Mucosa of stomach (tissue), 1 donor: ENCODE results near the gene PRKAG3.

Source experiments
- H3K27me3 ChIP-seq: one replicate; pipeline ENCODE4 v1.7.0; 2013; ENCODE audit warnings: mild to moderate bottlenecking, low read length; ENCODE audit not compliant: control insufficient read depth, insufficient read depth
- H3K36me3 ChIP-seq: one replicate; pipeline ENCODE4 v1.7.0; 2013; ENCODE audit warnings: low read length; ENCODE audit not compliant: control insufficient read depth, insufficient read depth
- H3K4me1 ChIP-seq: one replicate; pipeline ENCODE4 v1.7.0; 2013; ENCODE audit warnings: mild to moderate bottlenecking, low read length; ENCODE audit not compliant: control insufficient read depth, insufficient read depth
- H3K4me3 ChIP-seq: one replicate; pipeline ENCODE4 v1.7.0; 2013; ENCODE audit warnings: low read length
- H3K9ac ChIP-seq: one replicate; pipeline ENCODE4 v1.7.0; 2013; ENCODE audit warnings: mild to moderate bottlenecking, low read length, moderate library complexity
- H3K9me3 ChIP-seq: one replicate; pipeline ENCODE4 v1.7.0; 2013; ENCODE audit warnings: mild to moderate bottlenecking, low read length, moderate library complexity; ENCODE audit not compliant: control insufficient read depth
- donor health status: Pancreatic carcinoma.

The PRKAG3 gene

DNA sequence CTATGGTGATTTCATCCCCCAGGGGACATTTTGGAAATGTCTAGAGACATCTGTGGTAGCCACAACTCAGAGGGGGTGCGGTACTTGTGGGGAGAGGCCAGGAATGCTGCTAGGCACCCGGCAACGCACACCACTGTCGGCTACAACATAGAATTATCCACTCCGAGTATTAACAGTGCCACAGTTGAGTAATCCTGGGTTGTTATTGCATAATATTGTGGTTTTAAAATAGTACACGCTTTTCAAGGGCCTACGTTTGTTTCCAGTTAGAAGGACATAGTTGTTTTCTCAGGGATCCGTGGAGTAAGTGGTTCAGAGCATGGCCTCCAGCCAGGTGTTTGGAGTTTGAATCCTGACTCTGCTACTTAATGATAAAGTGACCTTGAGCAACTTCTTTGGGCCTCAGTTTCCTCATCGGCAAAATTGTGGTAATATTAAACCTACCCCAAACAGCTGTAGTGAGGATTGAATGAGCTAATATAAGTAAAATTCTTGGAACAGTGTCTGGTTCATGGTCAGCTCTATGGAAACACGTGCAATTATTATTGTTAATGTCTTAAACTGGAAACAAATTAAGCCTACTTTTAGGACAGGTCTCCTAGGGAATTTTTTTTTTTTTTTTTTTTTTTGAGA, 25.1 kb downstream of the PRKAG3 start:
- Histone ChIP-seq H3K9me3 (no peaks in the 10 kb centered on the region), H3K4me3 (no peak overlapping the region)

DNA sequence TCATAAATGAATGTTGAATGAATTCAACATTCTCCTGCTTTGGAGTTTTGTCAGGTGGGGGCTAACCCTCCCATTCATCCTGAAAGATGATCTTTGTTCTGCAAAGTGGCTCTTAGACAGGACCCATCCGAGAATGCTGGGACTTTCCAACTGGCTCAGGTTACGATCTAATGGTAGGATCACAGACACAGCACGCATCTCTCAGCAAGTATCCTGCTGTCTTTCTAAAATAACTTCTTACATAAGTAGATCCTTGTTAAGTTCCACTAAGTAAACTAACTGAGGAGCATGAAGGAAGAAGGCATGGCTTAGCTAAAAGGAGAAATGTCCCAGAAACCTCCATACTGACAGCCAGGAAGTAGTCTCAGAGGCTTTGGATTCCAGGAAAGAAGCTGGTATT, 26.0 kb downstream of the PRKAG3 start:
- no peak overlapping the region for H3K4me3 ChIP-seq
- H3K9ac ChIP-seq, result no peak overlapping the region
- no peaks in the 10 kb centered on the region for H3K36me3 ChIP-seq
- peaks cover 12% of the 10 kb centered on the region for H3K4me1 ChIP-seq
- H3K27me3 ChIP-seq, result no peaks in the 10 kb centered on the region
- no peaks in the 10 kb centered on the region for H3K9me3 ChIP-seq

More for the DNA sequence above, 25.1 kb downstream of the PRKAG3 start:
- Histone ChIP-seq H3K36me3 (no peaks in the 10 kb centered on the region), H3K27me3 (no peaks in the 10 kb centered on the region), H3K4me1 (peaks cover 12% of the 10 kb centered on the region), H3K9ac (no peak overlapping the region)

- Histone ChIP-seq H3K27me3 (no peaks in the 10 kb centered on the region), H3K4me3 (no peak overlapping the region), H3K36me3 (no peaks in the 10 kb centered on the region), H3K4me1 (peaks cover 12% of the 10 kb centered on the region), H3K9me3 (no peaks in the 10 kb centered on the region), H3K9ac (no peak overlapping the region)
Observed at GRCh38 chr2:218804817-218805216, 26.8 kb downstream of the PRKAG3 start.

DNA sequence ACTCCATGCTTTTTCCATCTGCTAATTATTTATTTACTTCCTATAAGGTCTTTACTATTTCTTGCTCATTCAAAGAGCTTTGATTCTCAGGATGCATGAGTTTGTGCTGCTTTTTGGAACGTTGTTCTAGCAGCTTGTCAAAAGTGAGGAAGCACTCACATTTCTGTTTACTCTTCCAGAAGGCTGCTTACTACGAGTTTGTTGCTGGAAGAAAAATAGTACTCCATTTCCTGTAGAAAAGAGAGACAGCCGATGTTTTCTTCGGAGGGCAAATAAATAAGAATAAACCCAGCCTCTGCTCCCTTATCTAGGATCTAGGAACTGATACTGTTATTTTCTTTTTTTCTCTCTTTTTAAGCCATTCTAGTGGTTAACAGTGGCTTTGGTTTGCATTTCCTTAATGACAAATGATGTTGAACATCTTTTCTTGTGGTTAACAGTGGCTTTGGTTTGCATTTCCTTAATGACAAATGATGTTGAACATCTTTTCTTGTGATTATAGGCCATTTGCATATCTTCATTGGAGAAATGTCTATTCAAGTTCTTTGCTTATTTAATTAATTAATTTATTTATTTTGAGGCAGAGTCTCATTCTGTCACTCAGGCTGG, 29.1 kb downstream of the PRKAG3 start:
- no peaks in the 10 kb centered on the region for H3K36me3 ChIP-seq
- H3K9me3 ChIP-seq, result no peaks in the 10 kb centered on the region
- no peak overlapping the region for H3K9ac ChIP-seq
- H3K4me1 ChIP-seq, result peaks cover 20% of the 10 kb centered on the region
- no peaks in the 10 kb centered on the region for H3K27me3 ChIP-seq
- H3K4me3 ChIP-seq, result no peak overlapping the region

DNA sequence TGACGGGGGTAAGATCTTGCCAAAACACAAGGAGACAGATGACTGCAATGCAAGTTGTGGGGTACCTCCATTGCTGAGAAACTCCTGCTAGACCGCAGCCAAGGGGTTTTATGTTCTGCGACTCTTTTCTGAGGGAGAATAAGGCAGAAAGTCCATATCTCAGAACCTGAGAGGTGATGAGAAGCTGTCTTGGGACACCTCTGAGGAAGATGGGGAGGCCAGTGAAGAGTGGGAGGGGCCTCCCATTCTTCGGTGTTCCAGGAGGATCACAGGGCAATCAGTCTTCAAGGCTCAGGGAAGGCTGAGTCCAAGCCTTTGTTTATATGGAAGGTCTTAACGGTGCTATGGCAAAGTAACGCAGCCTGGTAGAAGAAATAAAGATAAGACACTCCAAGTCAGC, 31.6 kb downstream of the PRKAG3 start:
- Histone ChIP-seq H3K9me3 (no peaks in the 10 kb centered on the region), H3K4me1 (peaks cover 12% of the 10 kb centered on the region), H3K27me3 (no peaks in the 10 kb centered on the region), H3K36me3 (no peaks in the 10 kb centered on the region), H3K4me3 (no peak overlapping the region), H3K9ac (no peak overlapping the region)

- Histone ChIP-seq H3K9me3 (no peaks in the 10 kb centered on the region), H3K9ac (no peak overlapping the region), H3K4me3 (no peak overlapping the region), H3K27me3 (no peaks in the 10 kb centered on the region), H3K36me3 (no peaks in the 10 kb centered on the region), H3K4me1 (peaks cover 12% of the 10 kb centered on the region)
Observed at GRCh38 chr2:218798767-218799504, 32.7 kb downstream of the PRKAG3 start.

DNA sequence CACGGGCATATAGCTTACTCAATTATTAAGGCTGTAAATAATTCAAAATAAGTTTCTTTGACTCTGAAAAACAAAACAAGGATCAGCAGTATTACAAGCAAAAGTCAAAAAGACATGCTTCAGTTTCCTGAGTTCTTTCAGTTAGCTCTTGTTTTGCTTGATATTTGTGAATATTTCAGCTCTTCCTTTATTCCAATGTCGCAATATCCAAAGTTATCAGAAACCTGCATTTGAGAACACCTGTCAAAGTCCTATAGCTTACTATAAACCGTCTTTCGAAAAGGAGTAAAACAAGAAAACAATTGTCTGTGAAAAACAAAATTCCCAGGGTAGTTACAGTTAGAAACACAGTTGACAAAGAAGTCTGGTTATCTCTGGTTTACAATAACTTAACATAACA, 34.9 kb downstream of the PRKAG3 start:
- H3K9me3 ChIP-seq, result no peaks in the 10 kb centered on the region
- no peak overlapping the region for H3K9ac ChIP-seq
- no peaks in the 10 kb centered on the region for H3K36me3 ChIP-seq
- H3K4me3 ChIP-seq, result no peak overlapping the region
- peaks cover 12% of the 10 kb centered on the region for H3K4me1 ChIP-seq
- no peaks in the 10 kb centered on the region for H3K27me3 ChIP-seq

GRCh38 chr2:218792433-218792832, 39.2 kb downstream of the PRKAG3 start:
- H3K27me3 ChIP-seq, result no peaks in the 10 kb centered on the region
- H3K9me3 ChIP-seq, result no peaks in the 10 kb centered on the region
- H3K36me3 ChIP-seq, result no peaks in the 10 kb centered on the region
- H3K4me1 ChIP-seq, result peaks cover 4% of the 10 kb centered on the region
- no peak overlapping the region for H3K4me3 ChIP-seq
- H3K9ac ChIP-seq, result no peak overlapping the region

DNA sequence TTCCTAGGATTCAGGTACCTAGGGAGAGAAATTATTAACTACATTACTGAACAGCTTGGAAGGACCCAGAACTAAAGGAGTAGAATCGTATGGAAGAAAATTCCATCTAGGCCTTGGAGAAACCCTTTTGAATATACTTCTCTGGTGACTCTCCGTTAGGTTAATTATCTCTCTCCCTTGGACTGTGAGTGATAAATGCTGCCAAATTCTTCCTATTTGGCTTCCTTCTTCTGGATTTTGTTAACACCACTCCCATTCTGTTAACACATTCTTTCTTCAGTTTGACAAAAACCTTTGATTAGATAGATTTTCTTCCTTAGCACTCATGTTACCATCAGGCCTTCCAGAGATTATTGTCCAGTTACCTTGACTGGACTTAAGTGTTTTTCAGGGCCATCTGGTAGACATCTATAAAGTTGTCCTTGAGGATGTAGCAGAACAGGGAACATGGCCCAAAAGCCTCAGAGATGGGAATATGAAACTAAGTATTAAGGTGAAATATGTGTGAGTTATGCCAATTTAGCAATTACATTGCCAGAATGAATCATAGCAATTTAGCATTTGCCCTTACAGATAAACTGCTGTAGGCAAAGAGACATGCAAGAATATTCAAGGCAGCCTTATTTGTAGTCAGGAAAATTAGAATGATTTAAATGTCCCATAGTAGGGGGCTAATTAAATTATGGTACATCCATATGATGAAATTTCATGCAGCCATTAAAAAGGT, 42.9 kb downstream of the PRKAG3 start:
- Histone ChIP-seq H3K9me3 (no peaks in the 10 kb centered on the region), H3K4me3 (no peak overlapping the region), H3K4me1 (peaks cover 5% of the 10 kb centered on the region), H3K9ac (no peak overlapping the region), H3K36me3 (no peaks in the 10 kb centered on the region), H3K27me3 (no peaks in the 10 kb centered on the region)

DNA sequence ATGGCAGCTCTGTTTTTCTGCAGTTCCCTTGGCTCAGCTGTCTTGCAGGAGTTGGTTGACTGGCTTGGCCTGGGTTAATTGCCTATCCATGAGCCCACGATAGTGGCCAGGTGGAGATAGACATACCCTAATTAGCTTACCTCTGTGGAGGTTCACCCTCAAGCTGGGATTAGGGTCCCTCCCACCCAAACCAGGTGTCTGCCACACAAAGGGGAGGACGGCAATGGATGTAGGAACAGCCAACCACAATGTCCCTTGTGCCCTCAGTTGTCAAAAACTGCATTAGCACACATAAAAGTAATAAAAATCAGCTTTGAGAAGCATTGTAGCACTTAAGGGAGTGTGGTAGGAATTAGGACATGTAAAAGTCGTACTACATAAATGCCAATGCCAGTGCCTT, 45.5 kb downstream of the PRKAG3 start:
- no peaks in the 10 kb centered on the region for H3K36me3 ChIP-seq

GRCh38 chr2:218785103-218785502, 46.5 kb downstream of the PRKAG3 start:
- Histone ChIP-seq H3K4me3 (no peak overlapping the region), H3K4me1 (peaks cover 21% of the 10 kb centered on the region), H3K36me3 (no peaks in the 10 kb centered on the region), H3K9me3 (no peaks in the 10 kb centered on the region), H3K9ac (no peak overlapping the region), H3K27me3 (peaks cover 18% of the 10 kb centered on the region)

More for the DNA sequence above, 45.5 kb downstream of the PRKAG3 start:
- Histone ChIP-seq H3K4me3 (no peak overlapping the region), H3K27me3 (peaks cover 18% of the 10 kb centered on the region), H3K9me3 (no peaks in the 10 kb centered on the region), H3K9ac (no peak overlapping the region), H3K4me1 (peaks cover 13% of the 10 kb centered on the region)

DNA sequence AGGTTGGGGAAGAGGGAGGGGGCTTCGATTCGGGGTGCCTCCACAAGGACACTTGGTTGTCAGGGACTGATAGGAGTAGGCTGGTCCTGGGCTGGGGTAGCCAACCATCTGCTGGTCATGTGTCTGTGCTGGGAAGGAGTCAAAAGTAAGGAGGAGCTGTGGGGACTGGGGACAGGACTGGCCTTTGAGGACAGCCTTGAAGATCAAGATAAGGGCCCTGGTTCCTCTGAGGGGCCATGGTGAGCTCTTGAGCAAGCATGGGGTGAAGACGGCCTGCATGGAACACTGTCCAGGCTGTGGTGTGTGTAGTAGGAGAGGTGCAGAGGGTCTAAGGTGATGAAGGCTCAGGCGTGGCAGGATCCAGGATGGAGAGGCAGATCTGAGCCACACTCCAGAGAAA, 47.9 kb downstream of the PRKAG3 start:
- no peaks in the 10 kb centered on the region for H3K9me3 ChIP-seq
- no peak overlapping the region for H3K4me3 ChIP-seq
- H3K4me1 ChIP-seq, result peaks cover 30% of the 10 kb centered on the region
- H3K9ac ChIP-seq, result no peak overlapping the region
- H3K27me3 ChIP-seq, result peaks cover 18% of the 10 kb centered on the region
- H3K36me3 ChIP-seq, result no peaks in the 10 kb centered on the region
